HPDE6-E6E7 (cell line): Measurements from ENCODE around the gene OGFR.
"Not testable (repeated sequence)": the region's sequence is repeated elsewhere in the genome, so short reads cannot be mapped to it uniquely, and the experiment has no call there.

Source experiments
- DNase-seq: peaks from one replicate; pipeline ENCODE4 v3.0.0; 2011; ENCODE audit warnings: missing footprints; ENCODE audit errors: extremely low spot score

Gene OGFR

DNA sequence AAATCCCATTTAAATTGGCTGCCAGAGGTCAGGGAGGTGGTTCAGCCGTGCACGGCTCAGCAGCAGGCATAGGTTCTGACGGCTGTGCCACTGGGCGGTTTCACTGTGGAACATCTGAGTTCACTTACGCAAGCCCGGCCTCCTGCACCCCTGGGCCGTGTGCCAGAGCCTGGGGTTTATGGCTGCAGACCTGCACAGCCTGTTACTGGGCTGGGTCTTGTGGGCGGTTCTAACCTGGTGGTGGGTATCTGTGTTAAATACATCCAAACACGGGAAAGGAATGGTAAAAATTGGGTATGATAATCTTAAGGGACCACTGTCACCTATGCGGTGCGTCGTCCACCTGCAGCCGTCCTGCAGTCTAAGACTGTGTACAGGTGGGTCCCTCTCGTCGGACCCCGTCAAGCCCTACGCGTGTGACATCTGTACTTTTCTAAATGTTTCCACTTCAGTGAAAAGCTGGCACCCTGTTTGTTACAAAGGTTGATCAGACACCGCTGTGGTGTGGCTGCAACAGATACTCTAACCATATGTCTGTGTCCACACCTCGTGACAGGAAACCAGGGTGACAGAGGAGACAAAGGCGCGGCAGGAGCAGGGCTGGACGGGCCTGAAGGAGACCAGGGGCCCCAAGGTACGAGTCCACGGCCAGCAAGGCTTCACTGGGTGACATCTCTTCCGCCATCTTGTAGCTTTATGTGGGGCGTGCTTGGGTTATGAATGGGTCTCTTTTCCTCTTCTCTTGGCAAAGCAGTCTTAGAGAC, 33.7 kb downstream of the OGFR start:
- no peak for DNase-seq

DNA sequence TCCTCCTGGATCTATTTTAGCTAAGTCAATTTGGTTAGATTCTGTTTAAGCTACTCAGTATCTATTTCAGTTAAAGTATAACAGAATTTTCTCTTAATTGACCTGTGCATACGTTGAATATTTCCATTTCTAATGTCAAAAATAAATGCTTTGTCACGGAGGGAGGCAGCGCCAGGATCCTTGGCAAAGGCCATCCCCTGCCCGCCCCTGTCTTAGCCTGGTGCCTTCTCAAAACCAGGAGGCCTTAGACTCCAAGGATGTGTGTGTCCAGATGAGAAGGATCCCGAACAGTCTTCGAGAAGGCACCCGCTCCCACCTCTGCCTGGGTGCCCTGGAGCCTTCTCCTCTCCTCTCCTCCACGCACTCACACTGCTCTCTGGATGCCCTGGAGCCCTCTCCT, 34.6 kb downstream of the OGFR start:
- no peak for DNase-seq

GRCh38 chr20:62839816-62840215, 35.2 kb downstream of the OGFR start:
- DNase-seq = no peak

- no peak for DNase-seq
Observed at GRCh38 chr20:62840244-62841197, 35.9 kb downstream of the OGFR start.

DNA sequence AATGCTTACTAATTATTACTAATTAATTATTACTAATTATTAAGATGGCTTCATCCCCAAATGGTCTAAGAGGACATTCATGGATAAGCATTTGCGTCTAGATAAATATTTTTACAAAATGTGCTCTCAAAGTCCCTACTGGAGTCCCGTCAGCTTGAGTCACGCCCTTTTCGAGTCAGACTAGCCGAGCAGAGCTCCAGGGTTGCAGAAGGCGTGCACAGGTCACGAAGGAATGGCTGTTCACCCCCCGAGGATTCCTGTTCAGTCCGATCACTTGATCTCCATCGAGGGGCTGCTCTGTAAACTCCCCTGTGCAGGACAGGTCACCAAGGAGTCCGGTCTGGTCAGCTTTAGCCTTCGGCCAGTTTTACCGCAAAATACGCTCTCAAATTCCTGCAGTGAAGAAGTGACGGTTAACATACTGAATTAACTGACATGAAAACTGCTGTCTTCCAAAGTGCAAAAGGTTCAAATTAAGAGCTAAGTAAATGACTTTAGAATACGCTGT, 37.1 kb downstream of the OGFR start:
- DNase-seq = no peak

DNA sequence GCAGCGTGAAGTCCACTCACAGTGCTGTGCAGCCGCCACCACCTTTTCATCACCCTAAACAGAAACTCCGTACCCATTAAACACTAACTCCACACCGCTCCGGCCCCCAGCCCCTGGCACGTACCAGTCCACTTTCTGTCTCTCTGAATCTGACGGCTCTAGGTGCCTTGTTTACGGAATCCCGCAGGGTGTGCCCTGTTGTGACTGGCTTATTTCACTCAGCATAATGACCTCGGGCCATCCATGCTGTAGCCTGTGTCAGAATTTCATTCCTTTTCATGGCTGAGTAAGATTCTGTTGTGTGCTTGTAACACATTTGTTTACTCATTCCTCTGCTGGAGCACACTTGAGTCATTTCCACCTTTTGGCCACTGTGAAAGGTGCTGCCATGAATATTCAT, 39.0 kb downstream of the OGFR start:
- DNase-seq = no peak

GRCh38 chr20:62844182-62844581, 39.5 kb downstream of the OGFR start:
- no peak for DNase-seq

DNA sequence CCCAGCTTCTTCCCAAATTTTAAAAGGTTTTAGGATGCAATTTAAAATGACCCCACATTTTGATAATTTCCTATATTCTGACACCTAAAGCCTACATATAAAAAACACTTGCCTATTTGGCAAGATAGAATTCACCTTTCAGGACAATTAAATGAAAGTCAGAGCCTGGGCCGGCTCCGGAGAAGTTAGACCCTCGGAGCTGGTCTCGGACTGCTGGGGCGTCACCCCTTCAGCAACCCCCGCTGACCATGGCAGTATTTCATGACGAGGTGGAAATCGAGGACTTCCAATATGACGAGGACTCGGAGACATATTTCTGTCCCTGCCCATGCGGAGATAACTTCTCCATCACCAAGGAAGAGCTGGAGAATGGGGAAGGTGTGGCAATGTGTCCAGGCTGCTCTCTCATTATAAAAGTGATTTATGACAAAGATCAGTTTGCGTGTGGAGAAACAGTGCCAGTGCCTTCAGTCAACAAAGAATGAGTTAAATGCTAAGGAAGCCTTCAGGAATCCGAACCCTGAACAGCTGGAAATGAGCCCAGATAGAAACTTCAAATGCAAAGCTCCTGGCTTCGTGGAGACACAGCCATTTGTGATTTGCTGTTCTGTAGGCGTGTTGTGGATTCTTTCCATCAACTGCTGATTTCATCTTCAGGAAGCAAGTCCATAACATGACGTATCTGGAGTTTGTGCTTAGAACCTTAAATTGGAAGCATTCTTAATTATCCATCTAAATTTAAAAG, 41.0 kb downstream of the OGFR start:
- no peak for DNase-seq

DNA sequence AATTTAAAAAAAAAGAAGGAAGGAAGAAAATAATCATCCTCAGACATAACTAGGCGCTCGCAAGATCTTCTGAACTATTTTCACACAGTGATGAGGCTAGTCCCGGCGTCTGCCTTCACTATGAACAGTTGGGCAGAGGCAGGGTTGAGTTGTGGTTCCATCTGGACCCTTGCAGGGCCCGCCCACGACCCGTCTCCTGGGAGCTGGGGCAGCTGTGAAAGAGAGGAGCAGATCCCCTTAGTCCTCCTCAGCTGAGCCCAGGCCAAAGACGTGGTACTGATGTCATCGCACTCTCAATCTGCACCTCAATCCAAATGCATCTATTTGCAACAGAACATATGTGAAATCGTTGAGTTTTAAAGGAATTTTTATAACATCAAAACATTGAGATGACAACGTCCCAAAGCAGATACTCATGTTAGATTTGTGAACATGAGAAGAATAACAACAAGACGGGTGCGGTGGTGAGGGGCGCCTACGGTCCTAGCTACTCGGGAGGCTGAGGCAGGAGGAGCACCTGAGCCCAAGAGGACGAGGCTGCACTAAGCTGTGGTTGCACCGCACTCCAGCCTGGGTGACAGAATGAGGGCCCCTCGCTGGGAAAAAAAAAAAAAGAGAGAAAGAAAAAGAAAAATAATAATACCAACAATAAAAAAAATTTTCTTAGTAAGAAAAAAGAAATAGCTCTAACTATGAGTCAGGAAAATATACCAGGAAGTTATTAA, 41.7 kb downstream of the OGFR start:
- no peak for DNase-seq

- DNase-seq = not testable (repeated sequence)
Observed at GRCh38 chr20:62848917-62849316, 44.3 kb downstream of the OGFR start.

- no peak for DNase-seq
Observed at GRCh38 chr20:62849431-62849830, 44.8 kb downstream of the OGFR start.

- no peak for DNase-seq
Observed at GRCh38 chr20:62850333-62850974, 45.8 kb downstream of the OGFR start.

GRCh38 chr20:62852196-62852595, 47.6 kb downstream of the OGFR start:
- DNase-seq = no peak

- no peak for DNase-seq
Observed at GRCh38 chr20:62852841-62853240, 48.2 kb downstream of the OGFR start.

GRCh38 chr20:62853304-62853703, 48.7 kb downstream of the OGFR start:
- DNase-seq = not testable (repeated sequence)

GRCh38 chr20:62854121-62854520, 49.5 kb downstream of the OGFR start:
- no peak for DNase-seq

GRCh38 chr20:62855120-62855519, 50.5 kb downstream of the OGFR start:
- DNase-seq = no peak

- peak; percentile 97 for DNase-seq
Observed at GRCh38 chr20:62856931-62857619, 52.4 kb downstream of the OGFR start.

- DNase-seq = no peak
Observed at GRCh38 chr20:62858058-62858830, 53.6 kb downstream of the OGFR start.
